GM10847 (cell line): Measurements from ENCODE around the gene KDM7A.
A peak's percentile ranks its signal among the peaks of the same experiment; 100 is the strongest.

Experiments
- POLR2A ChIP-seq: IDR thresholded peaks from 2 replicates; pipeline ENCODE4 v1.6.1; 2011; ENCODE audit not compliant: insufficient read length; ENCODE audit errors: extremely low read depth

The KDM7A gene

GRCh38 chr7:140080919-140081318 is 95.9 kb downstream of the KDM7A start:
- TF ChIP-seq POLR2A, result no peak

GRCh38 chr7:140079121-140079536 is 97.7 kb downstream of the KDM7A start:
- no peak for TF ChIP-seq POLR2A

DNA sequence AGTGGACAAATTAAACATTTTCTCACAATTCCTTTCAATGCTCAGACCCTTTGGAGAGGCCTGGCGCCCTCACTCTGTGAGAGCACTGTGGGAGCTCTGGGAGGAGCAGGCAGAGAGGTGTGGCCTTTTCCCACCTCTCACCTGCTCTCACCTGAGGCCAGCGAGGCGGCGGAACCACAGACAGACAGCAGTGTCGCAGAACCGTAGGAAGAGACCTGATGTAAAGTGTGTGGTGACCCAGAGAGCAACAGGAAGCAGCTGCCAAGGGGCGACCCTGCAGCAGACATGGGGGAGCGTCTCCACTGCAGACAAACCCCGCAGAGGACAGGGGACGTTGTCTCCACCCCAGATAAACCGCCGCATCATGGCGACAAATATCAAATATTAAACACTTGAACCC is 98.4 kb downstream of the KDM7A start:
- TF ChIP-seq POLR2A, result no peak

- no peak for TF ChIP-seq POLR2A
Observed at GRCh38 chr7:140074780-140075179, 102.0 kb downstream of the KDM7A start.

- no peak for TF ChIP-seq POLR2A
Observed at GRCh38 chr7:140070546-140070945, 106.2 kb downstream of the KDM7A start.

- TF ChIP-seq POLR2A, result no peak
Observed at GRCh38 chr7:140069298-140069949, 107.4 kb downstream of the KDM7A start.

DNA sequence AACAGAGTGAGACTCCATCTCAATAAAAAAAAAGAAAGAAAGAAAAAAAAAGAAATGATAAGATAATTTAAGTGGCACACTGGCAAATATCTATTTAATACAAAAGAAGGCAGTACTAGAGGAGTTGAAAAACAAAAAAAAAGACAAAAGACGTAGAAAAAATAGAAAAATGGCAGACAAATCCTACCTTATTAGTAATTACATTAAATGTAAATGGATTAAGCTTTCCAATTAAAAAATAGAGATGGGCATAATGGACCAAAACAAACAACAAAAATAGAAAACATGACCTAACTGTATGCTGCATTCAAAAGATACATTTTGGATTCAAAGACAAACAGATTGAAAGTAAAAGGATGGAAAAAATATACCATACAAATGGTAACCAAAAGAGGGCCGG is 108.8 kb downstream of the KDM7A start:
- no peak for TF ChIP-seq POLR2A

DNA sequence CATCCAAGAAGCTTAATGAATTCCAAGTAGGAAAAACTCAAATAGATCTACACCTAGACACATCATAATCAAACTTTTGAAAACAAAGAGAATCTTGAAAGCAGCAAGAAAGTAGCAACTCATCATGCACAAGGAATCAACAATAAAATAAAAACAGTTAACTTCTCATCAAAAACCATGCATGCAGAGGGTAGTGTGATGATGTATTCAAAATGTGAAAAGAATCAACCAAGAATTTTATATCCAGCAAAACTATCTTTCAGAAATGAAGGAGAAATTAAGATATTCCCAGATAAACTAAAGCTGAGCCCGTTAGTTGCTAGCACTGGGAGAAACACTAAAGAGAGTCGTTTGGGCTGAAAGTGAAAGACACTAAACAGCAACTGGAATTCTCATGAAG is 109.7 kb downstream of the KDM7A start:
- TF ChIP-seq POLR2A, result no peak

GRCh38 chr7:140062528-140063299 is 114.1 kb downstream of the KDM7A start, which contains the start of gene PARP12:
Gene PARP12, minus strand, starts transcription at chr7:140062951. Its CDS starts 104 bp downstream, at chr7:140062847.
- peak; percentile 61 for TF ChIP-seq POLR2A

- TF ChIP-seq POLR2A, result no peak
Observed at GRCh38 chr7:140062118-140062527, 114.7 kb downstream of the KDM7A start.

GRCh38 chr7:140061607-140061930 is 115.2 kb downstream of the KDM7A start:
- TF ChIP-seq POLR2A, result no peak

DNA sequence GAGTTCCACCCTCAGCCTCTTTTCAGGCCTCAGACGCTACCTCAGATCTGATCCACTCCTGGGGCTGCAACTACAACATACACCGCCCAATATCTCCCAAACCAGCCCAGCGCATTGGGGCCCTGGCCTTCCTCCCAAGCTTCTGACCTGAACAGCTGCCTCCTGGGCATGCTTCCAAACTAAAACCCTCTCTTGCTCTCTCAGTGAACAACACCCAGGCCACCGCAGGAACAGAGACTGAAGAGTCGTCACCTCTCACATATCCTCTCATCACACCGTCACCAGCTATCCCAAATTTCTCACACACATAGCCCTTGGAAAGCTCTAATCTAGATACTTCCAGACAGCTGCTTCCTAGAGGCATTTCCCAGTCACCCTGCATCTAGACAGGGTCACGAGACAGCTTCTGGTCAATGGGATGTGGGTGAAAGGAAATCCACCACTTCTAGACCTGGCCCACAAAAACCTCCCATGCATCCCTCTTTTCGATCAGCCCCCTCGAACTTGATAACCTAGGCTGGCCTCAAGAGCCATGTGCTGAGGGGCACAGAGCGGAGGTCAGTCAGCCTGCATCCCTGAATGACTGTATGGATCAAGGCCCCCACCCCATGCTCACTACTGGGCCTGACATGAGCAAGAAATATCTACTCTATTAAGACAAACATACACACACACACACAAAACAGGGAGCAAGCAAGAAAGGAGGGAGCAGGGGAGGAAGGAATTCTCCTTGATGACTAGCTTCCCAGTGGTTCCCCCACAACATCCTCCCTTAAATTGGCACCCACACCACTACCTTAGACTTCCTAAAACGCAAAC is 115.8 kb downstream of the KDM7A start:
- TF ChIP-seq POLR2A, result no peak

DNA sequence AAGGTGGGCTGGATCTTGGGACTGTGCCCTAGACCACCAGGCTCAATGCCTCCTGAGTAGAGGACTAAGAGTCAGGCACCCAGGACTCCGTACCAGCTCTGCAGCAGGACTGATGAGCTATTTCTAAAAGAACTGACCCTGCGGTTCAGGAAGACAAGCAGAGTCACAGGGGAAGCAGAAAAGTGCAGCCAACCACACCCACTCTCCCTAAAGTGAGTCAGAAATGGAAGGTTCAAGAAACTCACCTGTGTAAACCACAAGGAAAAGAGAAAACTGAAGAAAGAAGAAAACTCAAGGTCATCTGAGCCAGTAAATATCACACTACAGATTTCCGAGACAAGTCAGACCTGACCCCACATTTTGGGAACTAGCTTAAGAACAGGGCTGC is 116.5 kb downstream of the KDM7A start:
- no peak for TF ChIP-seq POLR2A

GRCh38 chr7:140059273-140060242 is 117.2 kb downstream of the KDM7A start:
- no peak for TF ChIP-seq POLR2A

GRCh38 chr7:140058517-140058916 is 118.3 kb downstream of the KDM7A start:
- no peak for TF ChIP-seq POLR2A
